Omental fat pad (tissue), 4 donors: ENCODE results near the gene ETDC. TPM values are rescaled to one million over a fixed set of nuclear protein-coding genes. Genes with fewer than 3 reads are reported as not detected.
"Not testable (repeated sequence)": the region's sequence is repeated elsewhere in the genome, so short reads cannot be mapped to it uniquely, and the experiment has no call there.

Experiments used
- ATAC-seq: fragments of 150-250 bp; one replicate; pipeline ENCODE4 v1.9.1; 2016; ENCODE audit warnings: mild to moderate bottlenecking, moderate library complexity; ENCODE audit not compliant: low FRiP score
- DNase-seq: peaks from one replicate; pipeline ENCODE4 v3.0.0-alpha.2; 2019; ENCODE audit warnings: low spot score
- total RNA-seq, 4 donors: library from RNA; depleted of rRNA; stranded (reverse); fragments of >200 nt; gene quantifications; one replicate each; pipeline ENCODE4 v1.1.0, GENCODE V29; 2016
- TF ChIP-seq, protein P1 (sequence below), 3 donors: fragments of 450-650 bp; IDR thresholded peaks; one replicate each; pipeline ENCODE4 v1.5.1; 2016 to 2017; ENCODE audit warnings: antibody characterized with exemption in 3 of 3, mild to moderate bottlenecking in 3 of 3, moderate library complexity in 2 of 3

The ETDC gene
- not detected for total RNA-seq

DNA sequence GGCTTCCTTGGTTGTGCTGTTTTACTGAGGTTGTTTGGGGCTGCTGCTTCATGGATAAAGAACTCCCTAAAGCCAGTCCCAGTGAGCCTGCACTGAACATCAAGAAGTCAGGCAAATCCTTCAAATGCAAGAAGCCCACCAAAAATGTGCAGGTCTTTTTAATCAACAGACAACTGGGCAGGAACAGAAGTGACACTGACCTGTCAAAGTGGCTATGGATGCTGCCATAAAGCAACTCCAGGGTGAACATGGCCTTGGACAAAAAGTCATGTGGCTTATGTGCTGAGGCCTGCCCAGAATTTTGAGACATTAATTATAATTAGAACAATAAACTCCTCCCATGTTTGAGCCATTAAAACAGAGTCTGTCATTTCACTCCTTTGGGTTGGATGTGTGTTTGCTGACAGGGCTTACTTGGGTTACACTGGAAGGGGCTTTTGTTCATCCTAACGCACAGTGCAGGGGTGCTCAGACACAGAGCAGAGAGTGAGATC is at the start of gene ETDC:
ETDC (plus strand) TSS at position 51 of the 494 bp plus-strand sequence; CDS start at position 51, 0 bp downstream.
- TF ChIP-seq, protein P1, sequence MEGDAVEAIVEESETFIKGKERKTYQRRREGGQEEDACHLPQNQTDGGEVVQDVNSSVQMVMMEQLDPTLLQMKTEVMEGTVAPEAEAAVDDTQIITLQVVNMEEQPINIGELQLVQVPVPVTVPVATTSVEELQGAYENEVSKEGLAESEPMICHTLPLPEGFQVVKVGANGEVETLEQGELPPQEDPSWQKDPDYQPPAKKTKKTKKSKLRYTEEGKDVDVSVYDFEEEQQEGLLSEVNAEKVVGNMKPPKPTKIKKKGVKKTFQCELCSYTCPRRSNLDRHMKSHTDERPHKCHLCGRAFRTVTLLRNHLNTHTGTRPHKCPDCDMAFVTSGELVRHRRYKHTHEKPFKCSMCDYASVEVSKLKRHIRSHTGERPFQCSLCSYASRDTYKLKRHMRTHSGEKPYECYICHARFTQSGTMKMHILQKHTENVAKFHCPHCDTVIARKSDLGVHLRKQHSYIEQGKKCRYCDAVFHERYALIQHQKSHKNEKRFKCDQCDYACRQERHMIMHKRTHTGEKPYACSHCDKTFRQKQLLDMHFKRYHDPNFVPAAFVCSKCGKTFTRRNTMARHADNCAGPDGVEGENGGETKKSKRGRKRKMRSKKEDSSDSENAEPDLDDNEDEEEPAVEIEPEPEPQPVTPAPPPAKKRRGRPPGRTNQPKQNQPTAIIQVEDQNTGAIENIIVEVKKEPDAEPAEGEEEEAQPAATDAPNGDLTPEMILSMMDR (IDR thresholded peaks at IDR 0.05) = no peak
- ATAC-seq (no peak), DNase-seq (no peak)

- not testable (repeated sequence) for ATAC-seq, DNase-seq
Observed at GRCh38 chrX:135260976-135261375, 48.3 kb upstream of the ETDC start.

- not testable (repeated sequence) for DNase-seq, ATAC-seq
Observed at GRCh38 chrX:135263376-135263775, 45.9 kb upstream of the ETDC start.

DNA sequence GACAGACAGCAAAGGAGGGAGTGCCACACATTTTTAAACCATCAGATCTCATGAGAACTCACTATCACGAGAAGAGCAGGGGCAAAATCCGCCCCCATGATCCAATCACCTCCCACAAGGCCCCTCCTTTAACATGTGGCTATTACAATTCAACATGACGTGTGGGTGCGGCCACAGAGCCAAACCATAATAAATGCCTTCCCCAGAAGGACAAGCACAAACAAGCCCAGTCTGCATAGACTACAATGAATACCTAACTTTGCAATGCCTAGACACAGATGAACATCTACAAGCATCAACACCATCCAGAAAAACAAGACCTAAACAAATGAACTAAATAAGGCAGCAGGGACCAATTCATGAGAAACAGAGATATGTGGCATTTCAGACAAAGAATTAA is 45.1 kb upstream of the ETDC start:
- TF ChIP-seq, protein P1 (IDR thresholded peaks at IDR 0.05) = no peak
- DNase-seq (no peak), ATAC-seq (no peak)

DNA sequence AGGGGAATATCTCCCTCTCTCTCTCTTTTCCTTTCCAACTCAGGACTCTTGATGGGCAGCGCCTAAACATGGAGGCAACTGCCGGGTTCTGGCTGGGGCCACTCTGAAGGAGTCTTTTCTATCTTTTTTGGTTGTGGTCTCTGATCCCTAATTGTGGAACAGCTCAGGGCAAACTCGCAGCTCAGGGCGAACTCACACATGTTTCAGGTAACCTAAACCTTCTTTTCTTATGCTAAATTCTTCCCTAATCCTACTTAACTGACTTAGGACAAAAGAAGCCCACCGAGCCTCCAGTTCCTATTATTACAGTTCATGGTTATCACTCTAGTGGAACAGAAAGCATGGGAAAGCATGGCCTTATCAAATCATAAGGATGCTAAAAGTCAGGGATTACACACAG is 36.1 kb upstream of the ETDC start:
- DNase-seq (no peak), ATAC-seq (no peak)
- TF ChIP-seq, protein P1 (IDR thresholded peaks at IDR 0.05) = no peak

DNA sequence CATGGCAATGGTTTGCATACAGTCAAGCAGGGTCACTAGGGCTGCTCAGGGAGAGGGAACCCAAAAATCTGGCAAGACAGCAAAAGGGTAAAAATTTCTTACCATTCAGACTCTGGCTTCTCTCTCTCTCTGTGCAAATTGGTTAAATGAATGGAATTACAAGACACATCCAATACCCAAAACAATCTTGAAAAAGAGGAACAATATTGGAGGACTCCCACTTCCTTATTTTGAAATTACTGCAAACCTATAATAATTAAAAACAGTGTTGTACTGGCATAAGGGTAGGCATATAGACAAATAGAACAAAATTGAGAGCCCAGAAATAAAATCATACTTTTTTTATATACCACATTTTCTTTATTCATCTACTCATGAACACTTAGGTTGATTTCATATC is 33.3 kb upstream of the ETDC start:
- no peak for DNase-seq
- ATAC-seq = no peak
- TF ChIP-seq, protein P1 (IDR thresholded peaks at IDR 0.05) = no peak

DNA sequence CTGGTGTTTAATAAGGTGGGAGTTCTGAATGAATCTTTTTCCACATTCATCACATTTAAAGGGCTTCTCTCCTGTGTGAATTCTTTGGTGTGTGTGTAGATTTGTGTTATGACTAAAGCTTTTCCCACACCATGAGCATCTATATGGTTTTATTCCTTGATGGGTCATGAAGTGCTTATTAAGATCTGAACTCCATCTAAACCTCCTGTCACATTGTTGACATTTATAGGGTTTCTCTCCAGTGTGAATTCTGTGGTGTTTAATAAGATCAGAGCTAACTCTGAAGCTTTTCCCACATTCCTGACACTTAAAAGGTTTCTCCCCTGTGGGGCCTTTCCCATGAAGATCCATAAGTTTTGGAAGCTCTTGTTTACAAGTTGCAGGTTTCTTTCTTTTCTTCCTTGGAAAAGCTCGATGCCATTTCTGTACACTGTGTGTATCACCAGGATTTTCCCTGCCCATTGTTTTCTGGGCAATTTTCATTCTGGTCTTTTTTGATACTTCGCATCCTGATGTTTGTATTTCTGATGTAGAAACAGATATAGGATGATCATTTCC is 21.9 kb upstream of the ETDC start:
- ATAC-seq = no peak
- DNase-seq = no peak
- TF ChIP-seq, protein P1 (IDR thresholded peaks at IDR 0.05) = no peak

- TF ChIP-seq, protein P1 (IDR thresholded peaks at IDR 0.05) = no peak
Observed at GRCh38 chrX:135295238-135295943, 13.9 kb upstream of the ETDC start.

More at GRCh38 chrX:135295238-135295943, 13.9 kb upstream of the ETDC start:
- DNase-seq (no peak), ATAC-seq (peak; percentile 62)
